D721Med (cell line): ENCODE results near the gene DTL.

Experiments used
- DNase-seq: peaks from one replicate; pipeline ENCODE4 v3.0.0; 2011; ENCODE audit warnings: low spot score; ENCODE audit not compliant: insufficient read length
- FAIRE-seq: peaks from 2 replicates; lab custom pipeline; 2011; peaks lifted over from hg19 to GRCh38; lab: Jason Lieb, UNC
- CTCF ChIP-seq: IDR thresholded peaks from 2 replicates; pipeline ENCODE4 v1.5.1; 2012; ENCODE audit warnings: mild to moderate bottlenecking, control low read depth; ENCODE audit not compliant: insufficient read depth; ENCODE audit errors: missing control alignments

The DTL gene

GRCh38 chr1:212125654-212126053 lies 90.1 kb downstream of the DTL start:
- DNase-seq (no peak), FAIRE-seq (no peak)
- no peak for TF ChIP-seq CTCF

GRCh38 chr1:212127221-212127620 lies 91.7 kb downstream of the DTL start:
- no peak for TF ChIP-seq CTCF
- DNase-seq (no peak), FAIRE-seq (no peak)

- FAIRE-seq (peak; percentile 79), DNase-seq (no peak)
- TF ChIP-seq CTCF, result no peak
Observed at GRCh38 chr1:212129781-212130180, 94.2 kb downstream of the DTL start.

GRCh38 chr1:212132025-212132424 lies 96.5 kb downstream of the DTL start:
- FAIRE-seq (no peak), DNase-seq (no peak)

GRCh38 chr1:212133319-212133718 lies 97.8 kb downstream of the DTL start:
- no peak for FAIRE-seq
- DNase-seq, result no peak

More at GRCh38 chr1:212132025-212132424, 96.5 kb downstream of the DTL start:
- TF ChIP-seq CTCF, result no peak

GRCh38 chr1:212135166-212135565 lies 99.6 kb downstream of the DTL start:
- DNase-seq (no peak), FAIRE-seq (peak; percentile 46)
- no peak for TF ChIP-seq CTCF

More at GRCh38 chr1:212133319-212133718, 97.8 kb downstream of the DTL start:
- TF ChIP-seq CTCF, result no peak

- no peak for DNase-seq
- TF ChIP-seq CTCF, result no peak
- no peak for FAIRE-seq
Observed at GRCh38 chr1:212137854-212138253, 102.3 kb downstream of the DTL start.
